ENCODE results near the gene PIR. TPM values are rescaled to one million over a fixed set of nuclear protein-coding genes. Genes with fewer than 3 reads are reported as not detected.

The PIR gene
- total and polyA plus RNA-seq, 2 experiments from 2014 or later, result 4.5 to 5.3 TPM

DNA sequence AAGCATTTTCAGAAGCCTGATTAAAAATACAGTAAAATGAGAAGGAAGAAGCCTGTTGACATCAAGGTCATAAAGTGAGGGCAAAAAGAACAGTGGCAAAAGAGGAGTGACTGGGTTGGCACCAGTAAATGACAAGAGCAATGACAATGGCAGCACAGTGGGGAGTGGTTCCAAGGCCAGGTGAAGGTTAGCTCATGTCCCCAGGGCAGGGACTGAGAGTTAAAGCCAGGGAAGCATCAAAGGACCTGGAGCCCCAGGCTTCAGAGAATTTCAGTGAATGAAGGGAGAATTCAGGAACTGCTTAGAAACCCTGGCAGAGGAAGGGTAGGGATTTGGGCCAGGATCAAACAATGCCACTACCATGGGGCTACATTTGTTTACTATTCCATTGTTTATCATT, 149.0 kb downstream of the PIR start:
- TF ChIP-seq, protein P1, sequence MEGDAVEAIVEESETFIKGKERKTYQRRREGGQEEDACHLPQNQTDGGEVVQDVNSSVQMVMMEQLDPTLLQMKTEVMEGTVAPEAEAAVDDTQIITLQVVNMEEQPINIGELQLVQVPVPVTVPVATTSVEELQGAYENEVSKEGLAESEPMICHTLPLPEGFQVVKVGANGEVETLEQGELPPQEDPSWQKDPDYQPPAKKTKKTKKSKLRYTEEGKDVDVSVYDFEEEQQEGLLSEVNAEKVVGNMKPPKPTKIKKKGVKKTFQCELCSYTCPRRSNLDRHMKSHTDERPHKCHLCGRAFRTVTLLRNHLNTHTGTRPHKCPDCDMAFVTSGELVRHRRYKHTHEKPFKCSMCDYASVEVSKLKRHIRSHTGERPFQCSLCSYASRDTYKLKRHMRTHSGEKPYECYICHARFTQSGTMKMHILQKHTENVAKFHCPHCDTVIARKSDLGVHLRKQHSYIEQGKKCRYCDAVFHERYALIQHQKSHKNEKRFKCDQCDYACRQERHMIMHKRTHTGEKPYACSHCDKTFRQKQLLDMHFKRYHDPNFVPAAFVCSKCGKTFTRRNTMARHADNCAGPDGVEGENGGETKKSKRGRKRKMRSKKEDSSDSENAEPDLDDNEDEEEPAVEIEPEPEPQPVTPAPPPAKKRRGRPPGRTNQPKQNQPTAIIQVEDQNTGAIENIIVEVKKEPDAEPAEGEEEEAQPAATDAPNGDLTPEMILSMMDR (IDR thresholded peaks at IDR 0.05; ENCODE audit: low read depth, low read length), result no peak
- no peak for DNase-seq (ENCODE audit: low read depth in 1 of 2, low spot score in 1 of 2)
- Histone ChIP-seq H3K27me3 (peaks cover 13% of the 10 kb centered on the region), H3K4me3 (no peak overlapping the region), H3K4me1 (ENCODE audit: low read depth) (no peaks in the 10 kb centered on the region), H3K36me3 (no peaks in the 10 kb centered on the region), H3K27ac (no peak overlapping the region), H3K9me3 (ENCODE audit: low read depth) (no peaks in the 10 kb centered on the region)

DNA sequence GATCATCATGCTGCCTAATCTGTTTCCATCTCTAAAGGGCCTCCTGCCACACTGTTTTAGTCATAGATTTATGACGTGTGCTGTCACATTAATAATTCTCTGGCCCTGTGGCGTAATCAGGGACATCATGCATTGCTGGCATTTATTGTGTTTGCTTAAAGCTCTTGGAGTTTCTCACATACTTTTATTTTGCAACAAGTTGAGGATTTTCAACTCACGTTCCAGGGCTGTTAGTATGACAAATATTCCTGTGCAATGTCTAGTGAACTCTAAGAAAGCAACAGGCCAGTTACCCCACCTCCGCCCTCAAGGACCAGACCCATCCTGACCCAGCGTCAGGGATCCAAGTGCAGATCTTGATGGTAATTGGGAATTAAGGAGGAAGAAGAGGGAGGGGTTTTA, 150.1 kb downstream of the PIR start:
- Histone ChIP-seq H3K4me3 (no peak overlapping the region), H3K4me1 (ENCODE audit: low read depth) (no peaks in the 10 kb centered on the region), H3K9me3 (ENCODE audit: low read depth) (no peaks in the 10 kb centered on the region), H3K27me3 (peaks cover 16% of the 10 kb centered on the region), H3K36me3 (no peaks in the 10 kb centered on the region), H3K27ac (no peak overlapping the region)
- TF ChIP-seq, protein P1 (IDR thresholded peaks at IDR 0.05; ENCODE audit: low read depth, low read length), result no peak
- DNase-seq (ENCODE audit: low read depth in 1 of 2, low spot score in 1 of 2), result peak in 1 of 2 donors; percentile 56

GRCh38 chrX:15340867-15341266, 152.3 kb downstream of the PIR start:
- no peaks in the 10 kb centered on the region for H3K36me3 ChIP-seq
- TF ChIP-seq, protein P1 (IDR thresholded peaks at IDR 0.05; ENCODE audit: low read depth, low read length), result no peak
- DNase-seq (ENCODE audit: low read depth in 1 of 2, low spot score in 1 of 2), result no peak
- no peaks in the 10 kb centered on the region for H3K4me1 ChIP-seq (ENCODE audit: low read depth)
- no peaks in the 10 kb centered on the region for H3K9me3 ChIP-seq (ENCODE audit: low read depth)
- no peak overlapping the region for H3K4me3 ChIP-seq
- H3K27me3 ChIP-seq, result peaks cover 11% of the 10 kb centered on the region
- no peak overlapping the region for H3K27ac ChIP-seq

- DNase-seq (ENCODE audit: low read depth in 1 of 2, low spot score in 1 of 2), result peak; percentile 26 to 63
- TF ChIP-seq, protein P1 (IDR thresholded peaks at IDR 0.05; ENCODE audit: low read depth, low read length), result no peak
- H3K4me1 ChIP-seq (ENCODE audit: low read depth), result no peaks in the 10 kb centered on the region
- peaks cover 3% of the 10 kb centered on the region for H3K27me3 ChIP-seq
- H3K4me3 ChIP-seq, result peak overlapping the region; percentile 63
- no peaks in the 10 kb centered on the region for H3K9me3 ChIP-seq (ENCODE audit: low read depth)
- H3K27ac ChIP-seq, result no peak overlapping the region
- no peaks in the 10 kb centered on the region for H3K36me3 ChIP-seq
These were observed 157.1 kb downstream of the PIR start for GRCh38 chrX:15336023-15336413.

GRCh38 chrX:15335135-15336022, 157.8 kb downstream of the PIR start, which contains the start of gene PIGA:
Gene PIGA, minus strand, starts transcription at chrX:15335523. Its CDS starts 3,593 bp downstream, at chrX:15331930.
- Histone ChIP-seq H3K4me3 (peak within 1 kb of the TSS; percentile 63), H3K36me3 (no peaks in the 10 kb centered on the region), H3K9me3 (ENCODE audit: low read depth) (no peaks in the 10 kb centered on the region), H3K27ac (peak within 1 kb of the TSS; percentile 78), H3K27me3 (peaks cover 3% of the 10 kb centered on the region), H3K4me1 (ENCODE audit: low read depth) (no peaks in the 10 kb centered on the region)
- TF ChIP-seq, protein P1 (IDR thresholded peaks at IDR 0.05; ENCODE audit: low read depth, low read length), result no peak
- DNase-seq (ENCODE audit: low read depth in 1 of 2, low spot score in 1 of 2), result peak; percentile 94 to 98

Other genes with a start within 250 kb of the PIR start
- gene ASB9, start 223.2 kb downstream of the PIR start, total RNA-seq, result 0.54 TPM in 1 of 2 replicates, not detected in the other
- 0.67 TPM in 1 of 2 replicates, not detected in the other for gene ASB9, start 223.2 kb downstream of the PIR start, polyA plus RNA-seq
- 1.2 and 1.5 TPM in 2 replicates for gene ASB11, start 177.7 kb downstream of the PIR start, total RNA-seq
- gene ASB11, start 177.7 kb downstream of the PIR start, polyA plus RNA-seq, result 0.66 and 1.7 TPM in 2 replicates
- 8.3 and 12.3 TPM in 2 replicates for gene PIGA, start 157.8 kb downstream of the PIR start, total RNA-seq
- gene PIGA, start 157.8 kb downstream of the PIR start, polyA plus RNA-seq, result 6.6 and 6.7 TPM in 2 replicates
- gene VEGFD, start 108.9 kb downstream of the PIR start, total RNA-seq, result 0.53 and 1.2 TPM in 2 replicates
- 2.1 TPM in 1 of 2 replicates, not detected in the other for gene VEGFD, start 108.9 kb downstream of the PIR start, polyA plus RNA-seq
- not detected in 2 replicates for gene BMX, start 7.5 kb upstream of the PIR start, total RNA-seq
- 0.13 TPM in 1 of 2 replicates, not detected in the other for gene BMX, start 7.5 kb upstream of the PIR start, polyA plus RNA-seq
- gene ACE2, start 107.6 kb upstream of the PIR start, total RNA-seq, result 0.74 and 1.4 TPM in 2 replicates
- 0.45 and 1.6 TPM in 2 replicates for gene ACE2, start 107.6 kb upstream of the PIR start, polyA plus RNA-seq
- gene CLTRN, start 171.5 kb upstream of the PIR start, total RNA-seq, result 0.32 and 1.0 TPM in 2 replicates
- gene CLTRN, start 171.5 kb upstream of the PIR start, polyA plus RNA-seq, result 0.96 and 3.7 TPM in 2 replicates
- 5.6 and 9.9 TPM in 2 replicates for gene CA5B, start 244.9 kb upstream of the PIR start, total RNA-seq
- gene CA5B, start 244.9 kb upstream of the PIR start, polyA plus RNA-seq, result 7.1 and 10.4 TPM in 2 replicates